ELR (cell line): ENCODE data around the gene DYNLT2.
A peak's percentile ranks its signal among the peaks of the same experiment; 100 is the strongest.
"Not testable (repeated sequence)": the region's sequence is repeated elsewhere in the genome, so short reads cannot be mapped to it uniquely, and the experiment has no call there.

Experiments used
- DNase-seq: peaks from one replicate; pipeline ENCODE4 v3.0.0-alpha.2; 2015; ENCODE audit warnings: low read depth

The DYNLT2 gene

DNA sequence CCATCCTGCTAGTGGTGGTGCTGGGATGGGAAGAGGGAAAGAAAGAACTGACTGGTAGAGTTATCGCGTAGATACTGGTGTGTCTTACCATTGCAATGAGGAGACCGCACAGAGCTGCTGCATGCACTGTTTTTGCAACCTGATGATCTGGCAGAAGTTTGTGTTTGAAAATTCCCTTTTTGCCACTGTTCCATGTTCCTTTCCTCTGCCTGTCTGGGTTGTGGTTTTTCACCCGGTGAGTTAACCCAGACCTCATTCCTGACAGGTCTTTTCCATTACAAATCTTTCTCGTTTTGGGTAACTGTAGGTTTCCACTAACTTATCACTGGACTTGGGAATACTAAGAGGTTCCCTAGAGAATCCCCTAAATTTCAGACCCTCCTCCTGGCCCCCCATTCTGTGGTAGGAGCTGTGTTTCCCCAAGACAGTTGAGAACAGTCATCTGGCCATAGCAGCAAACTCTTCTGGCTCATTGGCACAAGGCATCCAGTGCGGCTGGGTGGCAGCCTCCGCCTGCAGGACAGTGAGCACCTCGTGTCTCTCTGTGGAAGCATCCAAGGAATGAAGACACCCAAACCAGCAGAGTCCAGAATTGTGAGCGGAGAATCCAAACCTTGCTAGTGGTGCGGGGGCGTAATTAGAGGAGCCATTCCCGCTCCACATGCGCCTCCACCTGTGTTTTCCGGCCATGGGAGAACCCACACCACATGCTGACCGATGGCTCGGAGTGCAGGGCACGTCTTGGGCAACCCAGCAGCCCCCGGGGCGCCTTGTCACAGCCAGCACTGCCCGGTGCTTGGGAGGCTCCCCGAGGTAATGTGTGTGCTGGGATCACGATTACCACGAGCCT lies 32.8 kb upstream of the DYNLT2 start:
- no peak for DNase-seq

DNA sequence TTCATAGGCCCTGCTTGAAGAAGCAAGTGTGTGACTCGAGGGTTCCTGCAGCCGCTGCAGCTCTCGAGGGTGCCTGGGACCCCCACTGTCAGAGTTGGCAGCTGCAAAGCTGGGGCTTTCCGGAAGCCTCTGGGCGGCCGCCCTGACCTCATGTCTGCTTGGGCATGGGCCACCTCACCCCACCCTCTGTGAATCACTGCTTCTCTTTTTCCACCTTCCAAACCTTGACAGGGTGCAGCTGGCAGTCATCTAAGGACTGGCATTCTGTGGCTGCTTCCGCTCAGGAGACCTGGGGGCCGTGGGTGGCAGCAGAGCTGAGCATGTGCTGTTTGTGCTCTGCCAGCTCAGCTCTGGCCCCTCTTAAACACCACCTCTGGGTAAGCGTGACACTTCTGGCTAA lies 32.0 kb upstream of the DYNLT2 start:
- DNase-seq: no peak

DNA sequence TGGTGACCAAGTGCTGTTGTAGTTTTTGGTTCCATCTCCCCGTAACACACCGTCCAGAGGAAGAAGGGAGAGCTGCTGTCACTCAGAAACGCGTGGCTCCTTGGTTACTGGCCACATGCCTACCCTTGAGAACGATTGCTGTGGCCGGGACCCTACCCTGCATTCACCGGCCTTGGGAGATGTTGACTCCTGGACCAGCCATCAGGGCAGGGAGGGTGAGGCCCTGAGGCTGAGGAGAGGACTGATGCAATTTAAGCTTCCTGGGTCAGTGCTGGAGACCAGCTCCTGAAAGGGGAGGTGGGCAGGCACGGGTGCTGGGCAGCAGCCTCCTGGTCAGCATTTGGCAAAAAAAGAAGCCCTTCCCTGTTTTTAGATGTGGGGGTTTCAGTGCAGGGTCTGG lies 31.6 kb upstream of the DYNLT2 start:
- no peak for DNase-seq

DNA sequence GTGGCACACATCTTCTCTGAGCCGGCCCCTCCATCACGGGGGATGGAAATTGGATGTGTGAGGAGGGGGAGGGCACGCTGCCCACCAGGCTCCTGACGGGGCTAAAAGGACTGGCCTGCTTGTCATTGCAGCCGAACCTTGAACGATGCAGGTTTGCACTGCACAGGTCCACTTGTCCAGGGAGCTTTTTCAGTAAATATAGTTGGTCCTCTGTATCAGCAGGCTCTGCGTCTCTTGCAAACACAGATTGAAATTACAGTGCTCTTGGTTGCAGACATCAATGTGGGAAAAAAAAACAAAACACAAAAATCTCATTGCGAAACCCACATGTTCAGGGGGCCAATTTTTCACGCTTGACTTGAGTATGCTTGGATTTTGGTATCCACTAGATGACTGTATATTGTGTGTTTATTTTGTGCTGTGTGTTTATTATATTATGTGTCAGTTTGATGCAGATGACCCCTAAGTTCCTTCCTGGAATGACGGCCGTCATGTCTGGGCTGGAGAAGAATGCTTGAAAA lies 29.3 kb upstream of the DYNLT2 start:
- DNase-seq: no peak

DNA sequence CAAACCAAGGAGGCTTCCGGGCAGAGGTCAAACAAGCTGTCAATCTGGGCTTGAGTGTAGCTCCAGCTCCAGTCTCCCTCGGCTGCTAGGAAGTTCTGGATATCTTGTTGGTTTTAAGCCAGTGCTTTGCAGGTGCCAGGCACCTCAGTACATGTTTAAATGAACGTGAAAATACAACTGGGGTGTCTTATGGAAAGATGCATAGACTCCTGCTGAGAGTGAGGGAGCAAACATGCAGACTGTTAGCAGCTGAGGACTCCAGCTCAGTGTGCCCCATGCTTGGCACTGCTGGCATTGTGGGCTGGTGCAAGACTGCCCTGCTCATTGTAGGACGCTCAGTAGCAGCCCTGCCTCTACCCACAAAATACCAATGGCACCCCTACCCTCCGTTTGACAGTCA lies 28.5 kb upstream of the DYNLT2 start:
- no peak for DNase-seq

DNA sequence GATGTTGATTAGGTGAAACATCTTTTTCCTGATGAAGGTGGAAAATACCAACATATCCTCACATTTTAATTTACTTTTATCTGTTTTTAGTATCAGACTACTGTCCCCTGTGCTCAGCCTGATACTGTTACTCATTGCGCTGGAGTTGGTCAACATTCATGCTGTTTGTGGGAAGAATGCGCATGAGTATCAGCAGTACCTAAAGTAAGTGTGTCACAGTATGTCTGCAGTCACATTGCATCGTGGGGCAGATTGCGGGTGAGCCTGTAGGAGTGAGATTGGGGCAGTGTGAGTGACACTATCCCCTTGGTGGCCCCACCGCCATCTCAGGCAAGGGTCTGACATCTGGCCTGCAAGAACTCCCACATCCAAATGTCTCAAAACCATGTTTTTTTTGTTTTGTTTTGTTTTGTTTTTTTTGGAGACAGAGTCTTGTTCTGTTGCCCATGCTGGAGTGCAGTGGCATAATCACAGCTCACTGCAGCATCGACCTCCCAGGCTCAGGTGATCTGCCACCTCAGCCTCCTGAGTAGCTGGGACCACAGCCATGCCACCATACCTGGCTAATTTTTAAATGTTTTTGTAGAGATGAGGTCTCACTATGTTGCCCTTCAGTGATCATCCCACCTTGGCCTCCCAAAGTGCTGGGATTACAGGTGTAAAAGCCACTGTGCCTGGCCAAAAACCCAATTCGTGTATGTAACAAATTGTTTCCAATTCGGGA lies 27.9 kb upstream of the DYNLT2 start:
- DNase-seq: no peak

DNA sequence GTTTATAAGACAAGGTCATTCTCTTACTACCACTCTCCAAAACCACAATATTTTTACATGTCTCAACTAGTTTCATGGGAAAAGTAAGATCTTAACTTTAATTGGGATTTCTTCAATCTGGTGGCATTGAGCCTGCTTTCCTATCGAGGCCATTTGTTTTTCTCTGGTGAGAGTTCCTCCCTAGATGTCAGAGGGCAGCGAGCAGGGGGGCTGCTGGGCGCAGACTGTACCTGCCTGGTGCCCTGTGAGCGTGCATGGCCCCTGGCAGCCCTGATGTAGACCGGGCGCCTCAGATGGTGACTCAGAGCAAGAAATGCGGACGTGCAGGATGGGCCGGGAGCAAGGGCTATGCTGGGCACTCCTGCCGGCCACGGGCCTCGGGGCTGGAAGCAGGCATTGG lies 27.3 kb upstream of the DYNLT2 start:
- DNase-seq: no peak

DNA sequence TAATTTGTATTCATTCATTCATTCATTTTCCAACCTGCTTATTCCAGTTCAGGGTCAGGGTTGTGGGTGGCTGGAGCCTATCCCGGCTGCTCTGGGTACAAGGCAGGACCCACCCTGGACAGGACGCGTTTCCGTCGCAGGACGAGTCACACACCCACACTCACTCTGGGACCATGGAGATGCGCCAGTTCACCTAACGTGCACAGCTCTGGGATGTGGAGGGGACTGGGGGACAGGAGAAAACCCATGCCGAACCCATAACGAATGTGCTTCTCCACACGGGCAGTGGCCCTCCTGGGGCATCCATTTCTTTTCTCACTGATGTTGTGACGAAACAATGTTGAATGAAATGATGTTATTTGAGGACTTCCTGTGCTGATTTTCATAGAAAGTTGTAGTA lies 26.5 kb upstream of the DYNLT2 start:
- no peak for DNase-seq

DNA sequence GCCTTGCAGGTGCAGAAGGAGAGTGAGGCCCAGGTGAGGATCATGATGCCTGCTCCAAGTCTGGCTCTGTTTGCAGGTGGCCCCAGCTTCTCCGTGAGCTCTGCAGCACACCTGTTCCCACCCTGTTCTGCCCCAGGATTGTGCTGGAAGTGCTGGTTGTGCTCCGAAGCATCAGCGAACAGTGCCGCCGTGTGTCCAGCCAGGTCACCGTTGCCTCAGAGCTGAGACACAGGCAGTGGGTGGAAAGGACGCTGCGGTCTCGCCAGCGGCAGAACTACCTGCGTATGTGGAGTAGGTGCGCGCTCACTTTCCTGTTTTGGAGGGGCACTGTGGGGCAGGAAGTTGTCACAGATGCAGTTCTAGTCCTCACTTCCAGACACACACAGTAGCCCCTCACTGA lies 25.0 kb upstream of the DYNLT2 start:
- DNase-seq: no peak

DNA sequence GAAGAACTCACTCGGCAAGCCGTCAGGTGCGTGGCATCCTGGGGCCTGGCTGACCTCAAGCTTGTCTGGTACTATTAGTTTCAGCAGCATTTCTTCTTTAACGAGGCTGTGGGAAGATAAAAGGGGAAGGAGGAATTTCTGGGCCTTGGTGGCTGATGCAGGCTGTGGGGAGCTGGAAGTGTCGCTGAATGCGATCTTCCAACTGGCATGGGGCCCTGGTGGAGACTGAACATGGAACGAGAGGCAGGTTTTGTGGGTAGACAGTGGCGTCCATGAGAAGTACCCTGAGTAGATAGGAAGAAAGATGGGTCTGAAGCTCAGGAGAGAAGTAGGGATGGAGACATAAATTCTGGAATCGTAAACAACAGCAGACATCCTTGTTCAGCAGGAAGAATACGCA lies 23.9 kb upstream of the DYNLT2 start:
- DNase-seq: no peak

DNA sequence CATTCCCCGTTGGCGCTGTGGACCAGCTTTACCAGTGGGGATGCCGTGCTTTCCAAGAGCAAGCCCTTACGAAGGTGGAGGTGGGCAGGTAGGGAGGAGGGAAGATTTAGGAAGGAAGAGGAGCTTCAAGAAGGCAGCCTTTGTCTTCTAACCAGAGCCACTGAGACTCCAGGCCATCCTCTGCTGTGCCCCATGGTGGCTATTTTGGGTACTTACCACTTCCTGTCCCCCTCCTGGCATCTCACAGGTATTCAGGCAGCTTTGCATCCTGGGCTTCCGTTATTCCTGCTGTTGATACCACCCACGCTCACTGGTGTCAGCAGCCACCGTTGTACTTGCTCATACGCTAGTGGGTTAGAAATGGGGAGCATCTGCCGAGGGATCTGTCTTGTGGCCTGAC lies 23.0 kb upstream of the DYNLT2 start:
- DNase-seq: no peak

DNA sequence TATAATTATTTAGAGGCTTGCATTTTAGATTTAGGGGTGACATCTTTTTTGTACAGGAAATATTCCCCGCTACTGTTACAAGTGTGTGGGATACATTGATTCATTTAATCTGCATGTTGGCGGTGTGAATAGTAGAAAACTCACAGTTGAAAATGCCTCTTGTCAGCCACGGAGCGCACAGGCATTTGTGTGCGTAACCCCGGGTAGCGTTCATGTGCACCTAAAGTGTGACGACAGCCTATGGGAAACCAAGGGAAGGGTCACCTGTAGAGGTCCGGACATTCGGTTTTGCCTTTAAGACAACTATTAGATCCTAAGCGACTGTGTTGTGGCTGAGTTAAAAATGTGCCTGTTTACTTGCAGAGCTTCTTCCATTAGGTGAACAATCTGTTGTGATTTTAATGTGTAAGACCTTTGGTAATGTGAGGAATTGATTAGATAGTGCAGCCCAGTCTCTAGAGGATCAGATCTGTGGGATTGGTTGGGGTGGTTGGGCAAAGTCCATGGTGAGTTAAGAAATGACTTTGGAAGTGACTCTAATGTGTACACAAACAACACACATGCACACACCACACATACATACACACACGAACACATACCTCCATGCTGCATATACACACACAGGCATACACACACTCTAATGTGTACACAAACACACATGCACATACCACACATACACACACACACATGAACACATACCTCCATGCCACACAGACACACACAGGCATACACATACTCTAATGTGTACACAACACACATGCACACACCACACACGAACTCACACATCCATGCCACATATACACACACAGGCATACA lies 15.8 kb upstream of the DYNLT2 start:
- DNase-seq: no peak

DNA sequence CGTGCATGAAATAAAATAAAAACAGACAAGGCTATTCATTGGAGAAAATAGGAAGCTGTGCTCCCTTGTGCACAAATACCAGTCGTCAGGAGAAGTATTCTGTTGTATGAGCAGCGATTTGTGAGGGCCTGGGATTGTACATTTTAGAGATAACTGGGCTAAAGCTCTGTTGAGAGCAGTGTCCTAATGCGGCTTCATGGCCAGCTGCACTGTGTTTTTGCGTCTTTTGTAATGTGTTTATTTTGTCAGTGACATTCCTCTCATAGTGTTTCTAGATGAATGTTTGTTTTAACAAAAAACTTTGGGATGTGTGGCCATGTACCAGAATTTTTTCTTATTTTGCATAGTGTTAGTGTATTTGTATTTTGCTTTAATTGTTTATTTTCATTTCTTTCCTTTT lies 14.9 kb upstream of the DYNLT2 start:
- DNase-seq: no peak

DNA sequence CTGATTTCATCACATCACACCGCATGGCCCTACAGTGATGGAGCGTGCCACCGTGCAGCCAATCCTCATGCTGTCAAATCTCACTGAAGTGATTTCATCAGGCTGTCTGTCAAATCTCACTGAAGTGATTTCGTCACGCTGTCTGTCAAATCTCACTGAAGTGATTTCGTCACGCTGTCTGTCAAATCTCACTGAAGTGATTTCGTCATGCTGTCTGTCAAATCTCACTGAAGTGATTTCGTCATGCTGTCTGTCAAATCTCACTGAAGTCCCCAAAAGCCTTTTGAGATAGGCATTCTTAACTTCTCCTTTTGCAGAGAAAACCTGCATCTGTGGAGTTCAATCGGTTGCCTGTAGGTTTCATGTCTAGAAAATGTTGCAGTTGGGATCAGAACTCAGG lies 14.4 kb upstream of the DYNLT2 start:
- not testable (repeated sequence) for DNase-seq

DNA sequence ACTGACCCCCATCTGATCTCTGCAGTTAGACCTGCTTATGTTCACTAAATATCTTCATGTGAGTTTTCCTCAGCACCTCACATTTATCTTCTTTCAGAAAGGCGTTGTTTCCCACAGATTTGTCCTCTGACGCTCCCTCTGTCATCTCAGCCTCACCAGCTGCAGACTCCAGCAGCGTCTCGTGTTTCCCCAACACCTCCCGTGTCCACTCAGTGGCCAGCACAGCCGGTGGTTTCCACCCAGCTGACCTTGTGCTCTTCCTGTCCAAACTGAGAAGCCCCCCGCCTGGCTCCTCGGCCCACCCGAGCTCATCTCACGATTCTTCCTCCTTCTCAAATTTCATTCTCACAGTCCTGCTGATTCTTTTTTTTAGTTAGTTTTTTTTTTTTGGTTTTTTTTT lies 12.5 kb upstream of the DYNLT2 start:
- no peak for DNase-seq

DNA sequence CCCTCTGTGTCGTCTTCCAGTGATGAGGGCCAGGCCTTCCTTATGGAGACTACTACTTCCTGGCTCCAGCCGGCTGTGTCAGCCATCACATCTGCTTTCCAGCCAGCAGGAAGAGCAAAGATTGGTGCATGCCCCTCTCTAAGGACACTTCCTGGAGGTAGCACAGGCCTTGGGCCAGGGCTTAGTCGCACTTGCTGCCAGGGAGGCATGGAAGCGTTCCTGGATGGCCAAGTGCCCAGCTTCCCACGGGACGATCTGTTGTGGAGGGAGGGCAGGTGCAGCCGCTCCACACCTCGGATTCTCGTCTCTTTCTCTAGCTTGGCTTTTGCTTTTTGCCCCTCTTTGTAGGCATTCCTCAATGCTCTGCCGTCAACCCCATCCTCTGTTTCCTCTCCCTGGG lies 11.9 kb upstream of the DYNLT2 start:
- no peak for DNase-seq

DNA sequence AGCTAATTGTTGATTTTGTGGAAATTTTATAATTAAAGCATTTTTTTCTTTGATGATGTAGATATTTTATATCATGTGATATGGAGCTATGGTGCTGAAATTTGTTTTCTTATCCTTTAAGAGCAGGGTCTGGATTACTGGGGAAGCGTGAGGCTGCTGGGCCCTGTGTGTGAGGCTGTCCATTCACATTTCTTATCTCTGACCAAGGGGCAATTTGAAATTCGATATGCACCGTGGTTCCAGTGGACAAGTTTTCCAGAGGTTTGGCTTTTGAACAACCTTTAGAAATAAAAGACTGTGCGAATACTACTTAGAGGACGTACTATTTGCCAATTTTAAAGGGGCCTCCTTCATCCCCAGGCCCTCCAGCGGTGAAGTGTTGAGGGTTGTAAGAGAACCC lies 3.8 kb upstream of the DYNLT2 start:
- no peak for DNase-seq

DNA sequence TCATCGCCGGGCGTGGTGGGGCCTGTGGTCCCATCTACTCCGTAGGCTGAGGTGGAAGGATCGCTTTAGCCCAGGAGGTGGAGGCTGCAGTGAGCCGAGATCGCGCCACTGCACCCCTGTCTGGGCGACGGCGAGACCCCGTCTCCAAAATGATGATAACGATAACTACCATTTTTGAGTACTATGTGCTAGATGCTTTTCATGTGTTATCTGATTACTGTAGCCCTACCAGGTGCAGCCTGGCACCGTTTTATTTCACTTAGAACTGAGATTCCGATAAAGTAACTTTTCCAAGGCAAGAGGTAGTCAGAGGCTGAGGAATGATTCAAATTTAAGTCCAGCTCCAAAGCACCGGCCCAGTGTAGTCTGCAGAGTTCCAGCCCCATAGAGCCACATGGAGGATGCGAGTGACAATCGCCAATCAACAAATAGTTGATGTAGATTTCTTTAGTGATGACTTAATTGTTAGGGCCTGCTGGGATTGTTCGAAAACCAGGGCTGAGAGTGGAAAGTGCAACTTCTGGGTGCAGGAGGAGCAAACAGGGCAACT lies 777 bp upstream of the DYNLT2 start:
- peak; percentile 29 for DNase-seq

DNA sequence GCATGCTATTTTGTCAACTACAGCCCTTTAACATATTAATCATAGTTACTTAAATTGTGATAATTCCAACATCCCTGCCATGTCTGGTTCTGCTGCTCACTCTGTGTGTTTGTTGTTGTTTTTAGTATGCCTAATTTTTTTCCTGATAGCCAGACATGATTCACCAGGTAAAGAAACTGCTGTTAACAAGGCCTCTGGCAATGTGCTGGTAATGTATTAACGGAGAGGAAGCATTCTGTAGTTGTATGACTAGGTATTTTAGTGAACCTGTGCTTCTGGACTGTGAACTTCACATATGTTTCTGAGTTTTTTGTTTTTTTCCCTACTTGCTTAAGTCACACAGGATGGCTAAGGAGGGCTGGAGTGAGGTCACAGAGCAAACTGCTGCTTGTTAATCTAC lies 4.8 kb downstream of the DYNLT2 start:
- no peak for DNase-seq

DNA sequence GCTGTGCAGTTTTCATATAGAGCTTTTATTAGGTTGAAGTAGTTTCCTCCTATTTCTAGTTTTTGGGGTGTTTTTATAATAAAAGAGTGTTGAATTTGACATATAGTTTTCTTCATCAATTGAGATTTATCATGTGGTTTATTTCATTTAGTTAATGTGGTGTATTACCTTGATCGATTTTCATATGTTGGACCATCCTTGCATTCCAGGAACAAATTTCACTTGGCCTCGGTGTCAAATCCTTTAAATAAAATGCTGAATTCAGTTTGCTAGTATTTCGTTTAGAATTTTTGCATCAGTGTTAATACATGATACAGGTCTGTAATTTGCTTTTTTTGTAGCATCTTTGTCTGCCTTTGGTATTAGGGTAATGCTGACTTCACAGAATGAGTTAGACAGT lies 6.0 kb downstream of the DYNLT2 start:
- DNase-seq: no peak

DNA sequence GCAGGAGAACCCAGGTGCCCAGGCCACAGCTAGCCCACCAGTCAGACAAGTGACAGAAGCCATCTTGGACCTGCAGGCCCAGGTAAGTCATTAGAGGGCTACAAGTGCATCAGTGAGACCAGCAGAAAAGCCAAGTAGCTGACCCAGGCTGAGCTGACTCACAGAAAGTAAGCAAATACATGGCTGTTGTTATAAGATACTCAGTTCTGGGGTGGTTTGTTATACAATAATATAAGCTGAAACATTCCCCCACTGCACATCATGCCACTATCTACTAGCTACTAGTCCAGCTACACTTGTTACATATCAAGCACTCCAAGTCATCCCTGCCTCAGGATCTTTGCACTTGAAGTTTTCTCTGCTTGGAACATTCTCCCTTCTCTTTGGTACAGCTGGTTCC lies 10.0 kb downstream of the DYNLT2 start:
- DNase-seq: no peak

DNA sequence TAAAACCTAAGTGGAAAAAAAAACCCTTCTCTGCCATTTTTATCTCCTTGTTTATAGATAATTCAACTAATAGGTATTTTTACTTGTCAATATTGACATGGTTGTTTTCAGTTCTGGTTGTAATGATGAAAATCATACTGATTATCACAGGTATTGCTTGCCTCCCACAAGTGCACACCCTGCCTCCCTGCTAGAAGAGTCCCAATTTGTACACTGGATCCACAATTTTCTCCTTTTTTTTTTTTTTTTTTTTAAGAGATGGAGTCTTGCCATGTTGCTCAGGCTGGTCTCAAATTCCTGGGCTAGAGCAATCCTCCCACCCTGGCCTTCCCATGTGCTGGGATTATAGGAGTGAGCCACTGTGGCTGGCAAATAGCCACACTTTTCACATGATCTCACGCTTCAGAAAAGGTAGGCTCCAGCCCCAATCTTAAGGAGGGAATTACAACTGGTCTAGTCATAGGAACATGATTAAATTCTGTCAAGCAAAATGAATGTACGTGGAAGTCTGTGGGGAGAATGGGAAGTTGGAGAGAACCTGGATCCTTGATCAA lies 12.3 kb downstream of the DYNLT2 start:
- no peak for DNase-seq
